SK-N-SH treated with all-trans-retinoic acid at 6 μM for 48 hours (cell line): ENCODE data around the gene AACS.

Source experiments
- CREB5 ChIP-seq: fragments of 250-450 bp; sonication (Bioruptor Pico); IDR thresholded peaks from 2 replicates; pipeline ENCODE4 v1.5.1; 2020; ENCODE audit warnings: low read depth, mild to moderate bottlenecking, moderate library complexity
- TF ChIP-seq, protein P1 (sequence below): fragments of 250-450 bp; sonication (Bioruptor Pico); IDR thresholded peaks from 2 replicates; pipeline ENCODE4 v1.8.0; 2021; ENCODE audit warnings: low read depth, mild to moderate bottlenecking, moderate library complexity, borderline replicate concordance

GRCh38 chr12:125185311-125185739 is 120.1 kb downstream of the AACS start:
- TF ChIP-seq CREB5, result no peak
- TF ChIP-seq, protein P1, sequence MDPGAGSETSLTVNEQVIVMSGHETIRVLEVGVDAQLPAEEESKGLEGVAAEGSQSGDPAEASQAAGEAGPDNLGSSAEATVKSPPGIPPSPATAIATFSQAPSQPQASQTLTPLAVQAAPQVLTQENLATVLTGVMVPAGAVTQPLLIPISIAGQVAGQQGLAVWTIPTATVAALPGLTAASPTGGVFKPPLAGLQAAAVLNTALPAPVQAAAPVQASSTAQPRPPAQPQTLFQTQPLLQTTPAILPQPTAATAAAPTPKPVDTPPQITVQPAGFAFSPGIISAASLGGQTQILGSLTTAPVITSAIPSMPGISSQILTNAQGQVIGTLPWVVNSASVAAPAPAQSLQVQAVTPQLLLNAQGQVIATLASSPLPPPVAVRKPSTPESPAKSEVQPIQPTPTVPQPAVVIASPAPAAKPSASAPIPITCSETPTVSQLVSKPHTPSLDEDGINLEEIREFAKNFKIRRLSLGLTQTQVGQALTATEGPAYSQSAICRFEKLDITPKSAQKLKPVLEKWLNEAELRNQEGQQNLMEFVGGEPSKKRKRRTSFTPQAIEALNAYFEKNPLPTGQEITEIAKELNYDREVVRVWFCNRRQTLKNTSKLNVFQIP (CRISPR knock-in tag), result no peak
